ENCODE results near the gene CMIP.

- TF ChIP-seq POLR2A (IDR thresholded peaks at IDR 0.05) (no peak), CTCF (IDR thresholded peaks at IDR 0.05) (no peak)
Observed at GRCh38 chr16:81593481-81593880, 148.9 kb downstream of the CMIP start.
